Measurements from ENCODE around the gene MZF1. TPM values are rescaled to one million over a fixed set of nuclear protein-coding genes. Genes with fewer than 3 reads are reported as not detected.
"Not testable (repeated sequence)": the region's sequence is repeated elsewhere in the genome, so short reads cannot be mapped to it uniquely, and the experiment has no call there.

The MZF1 gene
- total RNA-seq (9.0 TPM), polyA plus RNA-seq (24.7 TPM)
- long read RNA-seq, donor 1, transcript MZF1-207 (1 exons, 2,683 nt) = major isoform, 5 of 5 reads
- long read RNA-seq, donor 1, partial matches to known transcripts = 0 of 5 reads
- long read RNA-seq, donor 1, other reads (novel, unspliced or antisense) = 0 of 5 reads
- long read RNA-seq, donor 2, transcript MZF1-207 (1 exons, 2,683 nt) = major isoform, 62 of 64 reads
- long read RNA-seq, donor 2, partial matches to known transcripts = 0 of 64 reads
- long read RNA-seq, donor 2, other reads (novel, unspliced or antisense) = 0 of 64 reads
- long read RNA-seq, donor 3, transcript MZF1-207 (1 exons, 2,683 nt) = major isoform, 23 of 26 reads
- long read RNA-seq, donor 3, partial matches to known transcripts = 0 of 26 reads
- long read RNA-seq, donor 3, other reads (novel, unspliced or antisense) = 0 of 26 reads
- long read RNA-seq, donor 4, transcript MZF1-207 (1 exons, 2,683 nt) = major isoform, 34 of 34 reads
- long read RNA-seq, donor 4, partial matches to known transcripts = 0 of 34 reads
- long read RNA-seq, donor 4, other reads (novel, unspliced or antisense) = 0 of 34 reads
- long read RNA-seq, donor 5, transcript MZF1-207 (1 exons, 2,683 nt) = major isoform, 48 of 49 reads
- long read RNA-seq, donor 5, partial matches to known transcripts = 0 of 49 reads
- long read RNA-seq, donor 5, other reads (novel, unspliced or antisense) = 0 of 49 reads
- long read RNA-seq, donor 6, transcript MZF1-207 (1 exons, 2,683 nt) = major isoform, 27 of 28 reads
- long read RNA-seq, donor 6, partial matches to known transcripts = 0 of 28 reads
- long read RNA-seq, donor 6, other reads (novel, unspliced or antisense) = 0 of 28 reads
- long read RNA-seq, donor 7, transcript MZF1-207 (1 exons, 2,683 nt) = major isoform, 9 of 9 reads
- long read RNA-seq, donor 7, partial matches to known transcripts = 0 of 9 reads
- long read RNA-seq, donor 7, other reads (novel, unspliced or antisense) = 0 of 9 reads
- long read RNA-seq, donor 8, transcript MZF1-207 (1 exons, 2,683 nt) = major isoform, 9 of 11 reads
- long read RNA-seq, donor 8, partial matches to known transcripts = 0 of 11 reads
- long read RNA-seq, donor 8, other reads (novel, unspliced or antisense) = 0 of 11 reads
- long read RNA-seq, donor 9, transcript MZF1-207 (1 exons, 2,683 nt) = major isoform, 22 of 23 reads
- long read RNA-seq, donor 9, partial matches to known transcripts = 0 of 23 reads
- long read RNA-seq, donor 9, other reads (novel, unspliced or antisense) = 0 of 23 reads
- long read RNA-seq, donor 10, transcript MZF1-207 (1 exons, 2,683 nt) = major isoform, 7 of 23 reads
- long read RNA-seq, donor 10, partial matches to known transcripts = 5 of 23 reads
- long read RNA-seq, donor 10, other reads (novel, unspliced or antisense) = 10 of 23 reads

DNA sequence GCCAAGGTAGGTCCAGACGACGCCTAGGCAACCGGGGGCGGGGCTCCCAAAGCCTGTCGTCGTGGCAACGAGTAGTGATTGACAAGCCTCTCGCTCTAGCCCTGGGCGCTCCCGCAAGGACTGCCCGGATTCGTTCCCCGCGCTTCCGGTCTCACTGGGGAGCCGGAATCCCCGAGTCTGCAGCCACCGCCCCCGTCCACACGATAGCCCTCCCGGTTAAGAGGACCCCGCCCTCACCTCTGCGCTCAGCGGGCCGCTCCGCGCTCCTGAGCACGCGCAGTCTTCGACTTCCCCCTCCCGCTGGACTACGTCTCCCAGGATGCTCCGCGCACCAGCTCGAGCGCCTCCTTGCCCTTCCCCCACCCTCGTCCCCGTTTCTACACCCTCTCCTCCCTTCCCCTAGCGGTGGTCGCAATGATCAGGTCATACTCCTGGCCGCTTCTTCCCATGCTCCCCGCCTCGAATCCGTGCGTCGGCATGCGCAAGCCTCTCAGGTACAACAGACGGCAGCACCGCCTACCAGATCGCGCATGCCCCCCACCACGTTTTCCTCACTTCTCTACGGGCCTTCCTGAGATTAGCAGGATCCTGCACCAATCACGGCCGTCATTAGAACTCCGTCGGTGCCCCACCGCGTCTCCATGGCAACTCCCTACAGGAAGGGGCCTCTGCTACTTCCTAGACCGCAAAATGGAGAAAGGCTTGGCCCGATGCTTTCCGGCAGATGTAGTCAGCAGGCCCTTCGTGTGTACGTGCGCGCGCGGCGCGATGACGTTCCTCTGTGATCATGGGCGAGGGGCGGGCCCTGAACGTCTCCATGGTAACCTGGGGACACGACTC lies at the start of gene MZF1:
Gene MZF1, minus strand, starts transcription at position 518 of the 840 bp plus-strand sequence. CDS start 1,946 bp downstream, outside the sequence.
- whole genome bisulfite sequencing = under 1% methylated on average over 75 of the region's 75 CpGs
- Histone ChIP-seq H3K36me3 (ENCODE audit: control insufficient read depth in 2 of 2, insufficient read depth in 2 of 2, low read length in 1 of 2) (peaks cover 16 to 27% of the 10 kb centered on the region in 2 donors), H3K4me1 (ENCODE audit: control insufficient read depth in 2 of 2, insufficient read depth in 2 of 2, low read length in 2 of 2) (peaks cover 25 to 30% of the 10 kb centered on the region in 2 donors), H3K9me3 (ENCODE audit: control insufficient read depth in 2 of 2, insufficient read depth in 1 of 2, low read length in 1 of 2) (peaks cover 0 to 5% of the 10 kb centered on the region in 2 donors), H3K27me3 (ENCODE audit: control insufficient read depth in 2 of 2, insufficient read depth in 1 of 2, low read length in 1 of 2) (no peaks in the 10 kb centered on the region), H3K4me3 (ENCODE audit: low read length in 2 of 2) (peak within 1 kb of the TSS; percentile 52 to 69), H3K27ac (ENCODE audit: low read depth in 1 of 2, low read length in 1 of 2) (peak within 1 kb of the TSS; percentile 98 to 99)
- DNase-seq (ENCODE audit: low read depth in 6 of 9, low spot score in 9 of 9) = peak; percentile 98 to 100 (median 100)

DNA sequence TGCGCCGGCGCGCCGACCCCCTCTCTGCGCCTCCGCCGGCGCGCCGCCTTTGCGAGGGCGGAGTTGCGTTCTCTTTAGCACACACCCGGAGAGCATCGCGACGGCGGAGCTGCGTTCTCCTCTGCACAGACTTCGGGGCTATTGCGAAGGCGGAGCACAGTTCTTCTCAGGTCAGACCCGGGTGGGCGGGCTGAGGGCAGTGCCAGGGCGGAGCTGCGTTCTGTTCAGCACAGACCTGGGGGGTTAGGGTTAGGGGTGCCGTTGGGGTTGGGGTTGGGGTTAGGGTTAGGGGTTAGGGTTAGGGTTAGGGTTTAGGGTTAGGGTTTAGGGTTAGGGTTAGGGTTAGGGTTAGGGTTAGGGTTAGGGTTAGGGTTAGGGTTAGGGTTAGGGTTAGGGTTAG lies 34.1 kb upstream of the MZF1 start:
- H3K36me3 ChIP-seq (ENCODE audit: control insufficient read depth in 2 of 2, insufficient read depth in 2 of 2, low read length in 1 of 2); DNase-seq (ENCODE audit: low read depth in 6 of 9, low spot score in 9 of 9): not testable (repeated sequence)

DNA sequence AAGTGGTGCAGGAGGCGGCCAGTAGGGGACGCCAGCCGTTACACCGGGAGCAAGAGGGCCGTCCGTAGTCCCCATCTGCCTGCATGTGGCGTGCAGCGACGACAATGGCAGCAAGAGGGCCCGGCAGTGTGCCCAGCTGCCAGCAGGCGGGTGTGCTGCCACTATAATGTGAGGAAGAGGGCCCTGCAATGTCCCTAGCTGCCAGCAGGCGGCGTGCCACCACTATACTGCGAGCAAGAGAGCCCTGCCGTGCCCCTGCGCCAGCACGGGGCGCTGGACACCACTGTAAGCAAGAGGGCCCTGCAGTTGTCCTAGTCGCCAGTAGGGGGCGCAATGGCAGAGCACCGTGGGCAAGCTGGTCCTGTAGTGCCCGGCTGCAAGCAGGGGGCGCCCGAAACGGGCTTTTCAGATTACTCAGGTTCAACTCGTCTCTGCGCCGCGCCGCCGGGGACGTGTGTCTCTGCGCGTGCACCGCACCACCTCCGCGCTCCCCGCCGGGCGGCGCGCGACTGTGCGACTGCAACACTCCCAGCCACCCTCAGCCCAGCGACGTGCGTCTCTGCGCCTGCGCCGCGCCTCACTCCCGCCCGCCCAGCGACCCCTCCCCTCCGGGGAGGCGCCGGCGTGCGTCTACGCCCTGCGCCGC lies 33.2 kb upstream of the MZF1 start:
- not testable (repeated sequence) for H3K36me3 ChIP-seq (ENCODE audit: control insufficient read depth in 2 of 2, insufficient read depth in 2 of 2, low read length in 1 of 2); H3K27me3 ChIP-seq (ENCODE audit: control insufficient read depth in 2 of 2, insufficient read depth in 1 of 2, low read length in 1 of 2); DNase-seq (ENCODE audit: low read depth in 6 of 9, low spot score in 9 of 9); H3K4me1 ChIP-seq (ENCODE audit: control insufficient read depth in 2 of 2, insufficient read depth in 2 of 2, low read length in 2 of 2); H3K27ac ChIP-seq (ENCODE audit: low read depth in 1 of 2, low read length in 1 of 2); H3K9me3 ChIP-seq (ENCODE audit: control insufficient read depth in 2 of 2, insufficient read depth in 1 of 2, low read length in 1 of 2); H3K4me3 ChIP-seq (ENCODE audit: low read length in 2 of 2)
- WGBS = 83% methylated on average over 62 of the region's 62 CpGs

More for the DNA sequence above, 34.1 kb upstream of the MZF1 start:
- 93% methylated on average over 27 of the region's 28 CpGs for WGBS
- H3K27me3 ChIP-seq (ENCODE audit: control insufficient read depth in 2 of 2, insufficient read depth in 1 of 2, low read length in 1 of 2); H3K27ac ChIP-seq (ENCODE audit: low read depth in 1 of 2, low read length in 1 of 2); H3K4me1 ChIP-seq (ENCODE audit: control insufficient read depth in 2 of 2, insufficient read depth in 2 of 2, low read length in 2 of 2); H3K4me3 ChIP-seq (ENCODE audit: low read length in 2 of 2); H3K9me3 ChIP-seq (ENCODE audit: control insufficient read depth in 2 of 2, insufficient read depth in 1 of 2, low read length in 1 of 2): not testable (repeated sequence)

DNA sequence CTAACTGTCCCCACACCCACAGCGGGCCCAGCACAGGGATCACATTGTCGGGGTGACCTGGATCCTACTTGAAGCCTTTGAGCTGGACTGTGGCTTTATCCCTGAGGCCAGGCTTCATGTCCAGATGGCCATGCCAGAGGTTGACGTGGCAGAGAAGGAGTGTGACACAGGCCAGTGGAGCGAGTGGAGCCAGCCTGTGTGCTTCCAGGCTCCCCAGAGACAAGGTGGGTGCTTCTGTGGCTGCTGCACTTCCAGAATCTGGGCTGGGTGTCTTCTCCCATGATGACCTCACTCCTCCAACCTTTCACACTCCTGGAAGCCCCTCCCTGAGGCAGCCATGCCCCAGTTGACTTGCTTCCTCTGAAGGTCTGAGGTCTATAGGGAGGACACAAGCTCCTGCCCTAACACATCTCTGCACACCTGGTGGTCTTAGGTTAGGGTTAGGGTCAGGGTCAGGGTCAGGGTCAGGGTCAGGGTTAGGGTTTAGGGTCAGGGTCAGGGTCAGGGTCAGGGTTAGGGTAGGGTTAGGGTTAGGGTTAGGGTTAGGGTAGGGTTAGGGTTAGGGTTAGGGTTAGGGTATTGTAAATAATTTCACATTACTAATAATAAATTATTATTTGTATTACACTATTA lies 13.1 kb upstream of the MZF1 start:
- Histone ChIP-seq H3K4me3 (ENCODE audit: low read length in 2 of 2) (no peak overlapping the region), H3K27ac (ENCODE audit: low read depth in 1 of 2, low read length in 1 of 2) (no peak overlapping the region), H3K27me3 (ENCODE audit: control insufficient read depth in 2 of 2, insufficient read depth in 1 of 2, low read length in 1 of 2) (no peaks in the 10 kb centered on the region), H3K9me3 (ENCODE audit: control insufficient read depth in 2 of 2, insufficient read depth in 1 of 2, low read length in 1 of 2) (no peaks in the 10 kb centered on the region), H3K4me1 (ENCODE audit: control insufficient read depth in 2 of 2, insufficient read depth in 2 of 2, low read length in 2 of 2) (no peaks in the 10 kb centered on the region), H3K36me3 (ENCODE audit: control insufficient read depth in 2 of 2, insufficient read depth in 2 of 2, low read length in 1 of 2) (peaks cover 12 to 20% of the 10 kb centered on the region in 2 donors)
- WGBS = 97% methylated on average over 4 of the region's 4 CpGs
- DNase-seq (ENCODE audit: low read depth in 6 of 9, low spot score in 9 of 9) = no peak

DNA sequence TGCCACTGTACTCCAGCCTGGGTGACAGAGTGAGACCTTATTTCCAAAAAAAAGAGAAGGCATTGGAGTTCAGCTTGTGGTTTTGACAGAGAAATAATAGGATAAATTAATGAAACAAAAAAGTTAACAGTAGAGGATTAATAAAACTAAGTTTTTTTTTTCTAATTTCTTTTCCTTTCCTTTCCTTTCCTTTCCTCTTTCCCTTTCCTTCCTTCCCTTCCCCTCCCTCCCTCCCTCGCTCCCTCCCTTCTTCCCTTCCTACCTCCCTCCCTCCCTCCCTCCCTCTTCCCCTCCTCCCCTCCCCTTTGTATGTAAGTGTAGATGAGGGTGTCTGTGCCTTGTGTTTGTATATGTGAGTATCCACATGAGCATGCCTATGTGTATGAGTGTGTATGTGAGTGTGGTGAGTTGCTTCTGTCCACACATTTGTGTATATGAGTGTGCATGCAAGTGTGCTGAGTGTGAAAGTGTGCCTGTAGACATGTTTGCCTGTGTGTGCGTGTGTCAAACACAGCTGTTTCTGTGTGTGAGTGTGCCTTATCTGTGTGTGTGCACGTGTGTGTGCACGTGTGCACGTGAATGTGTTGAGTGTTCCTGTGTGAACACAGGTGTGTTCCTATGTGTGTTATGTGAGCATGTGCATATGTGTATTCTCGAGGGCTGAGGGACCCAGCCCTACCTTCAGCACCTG lies 12.5 kb upstream of the MZF1 start:
- H3K9me3 ChIP-seq (ENCODE audit: control insufficient read depth in 2 of 2, insufficient read depth in 1 of 2, low read length in 1 of 2) = no peaks in the 10 kb centered on the region
- peaks cover 12 to 20% of the 10 kb centered on the region in 2 donors for H3K36me3 ChIP-seq (ENCODE audit: control insufficient read depth in 2 of 2, insufficient read depth in 2 of 2, low read length in 1 of 2)
- no peak for DNase-seq (ENCODE audit: low read depth in 6 of 9, low spot score in 9 of 9)
- no peak overlapping the region for H3K27ac ChIP-seq (ENCODE audit: low read depth in 1 of 2, low read length in 1 of 2)
- no peak overlapping the region for H3K4me3 ChIP-seq (ENCODE audit: low read length in 2 of 2)
- 81% methylated on average over 6 of the region's 6 CpGs for WGBS
- H3K27me3 ChIP-seq (ENCODE audit: control insufficient read depth in 2 of 2, insufficient read depth in 1 of 2, low read length in 1 of 2) = no peaks in the 10 kb centered on the region
- H3K4me1 ChIP-seq (ENCODE audit: control insufficient read depth in 2 of 2, insufficient read depth in 2 of 2, low read length in 2 of 2) = peaks cover 3 to 4% of the 10 kb centered on the region in 2 donors

GRCh38 chr19:58584498-58585441 lies 11.6 kb upstream of the MZF1 start:
- H3K36me3 ChIP-seq (ENCODE audit: control insufficient read depth in 2 of 2, insufficient read depth in 2 of 2, low read length in 1 of 2) = peaks cover 12 to 20% of the 10 kb centered on the region in 2 donors
- H3K4me1 ChIP-seq (ENCODE audit: control insufficient read depth in 2 of 2, insufficient read depth in 2 of 2, low read length in 2 of 2) = peaks cover 3 to 4% of the 10 kb centered on the region in 2 donors
- no peak overlapping the region for H3K4me3 ChIP-seq (ENCODE audit: low read length in 2 of 2)
- 98% methylated on average over 8 of the region's 9 CpGs for WGBS
- DNase-seq (ENCODE audit: low read depth in 6 of 9, low spot score in 9 of 9) = no peak
- no peaks in the 10 kb centered on the region for H3K27me3 ChIP-seq (ENCODE audit: control insufficient read depth in 2 of 2, insufficient read depth in 1 of 2, low read length in 1 of 2)
- no peak overlapping the region for H3K27ac ChIP-seq (ENCODE audit: low read depth in 1 of 2, low read length in 1 of 2)
- H3K9me3 ChIP-seq (ENCODE audit: control insufficient read depth in 2 of 2, insufficient read depth in 1 of 2, low read length in 1 of 2) = no peaks in the 10 kb centered on the region
